ENCODE measurements around the gene IDUA. TPM values are rescaled to one million over a fixed set of nuclear protein-coding genes. Genes with fewer than 3 reads are reported as not detected.

Gene IDUA
- total RNA-seq, 4 donors from 2014 or later: 40.4 to 114 (median 71.4) TPM

GRCh38 chr4:947491-947971, 39.3 kb upstream of the IDUA start:
- H3K36me3 ChIP-seq: no peaks in the 10 kb centered on the region
- H3K27me3 ChIP-seq: no peaks in the 10 kb centered on the region
- TF ChIP-seq CTCF (IDR thresholded peaks at IDR 0.05) (no peak), POLR2A (IDR thresholded peaks at IDR 0.05) (no peak)
- H3K4me3 ChIP-seq: no peak overlapping the region
- no peak overlapping the region for H3K27ac ChIP-seq
- no peaks in the 10 kb centered on the region for H3K4me1 ChIP-seq
- DNase-seq: peak in 1 of 3 donors; percentile 39
- H3K9me3 ChIP-seq: no peaks in the 10 kb centered on the region

- peak in 1 of 3 donors; percentile 42 for DNase-seq
- Histone ChIP-seq H3K4me1 (no peaks in the 10 kb centered on the region), H3K9me3 (no peaks in the 10 kb centered on the region), H3K36me3 (peaks cover 0 to 4% (median 0%) of the 10 kb centered on the region in 3 donors), H3K27ac (no peak overlapping the region), H3K27me3 (no peaks in the 10 kb centered on the region), H3K4me3 (no peak overlapping the region)
- no peak for TF ChIP-seq CTCF (IDR thresholded peaks at IDR 0.05)
- TF ChIP-seq POLR2A (IDR thresholded peaks at IDR 0.05): no peak
Observed at GRCh38 chr4:948101-948935, 38.5 kb upstream of the IDUA start.

GRCh38 chr4:948936-949300, 37.9 kb upstream of the IDUA start:
- DNase-seq: peak in 1 of 3 donors; percentile 28
- no peak overlapping the region for H3K4me3 ChIP-seq
- H3K9me3 ChIP-seq: no peaks in the 10 kb centered on the region
- no peak overlapping the region for H3K27ac ChIP-seq
- H3K4me1 ChIP-seq: no peaks in the 10 kb centered on the region
- H3K36me3 ChIP-seq: peaks cover 0 to 6% (median 0%) of the 10 kb centered on the region in 3 donors
- TF ChIP-seq POLR2A (IDR thresholded peaks at IDR 0.05): no peak
- H3K27me3 ChIP-seq: no peaks in the 10 kb centered on the region

- peak in 1 of 3 donors; percentile 38 for DNase-seq
- TF ChIP-seq POLR2A (IDR thresholded peaks at IDR 0.05) (no peak), CTCF (IDR thresholded peaks at IDR 0.05) (no peak)
Observed at GRCh38 chr4:949656-950055, 37.2 kb upstream of the IDUA start.

GRCh38 chr4:950136-951020, 36.5 kb upstream of the IDUA start:
- no peaks in the 10 kb centered on the region for H3K9me3 ChIP-seq
- DNase-seq: peak in 2 of 3 donors; percentile 38
- no peak overlapping the region for H3K27ac ChIP-seq
- no peak overlapping the region for H3K4me3 ChIP-seq
- H3K4me1 ChIP-seq: no peaks in the 10 kb centered on the region
- H3K36me3 ChIP-seq: peaks cover 0 to 11% (median 0%) of the 10 kb centered on the region in 3 donors
- TF ChIP-seq POLR2A (IDR thresholded peaks at IDR 0.05) (no peak), CTCF (IDR thresholded peaks at IDR 0.05) (no peak)
- H3K27me3 ChIP-seq: no peaks in the 10 kb centered on the region

More at GRCh38 chr4:949656-950055, 37.2 kb upstream of the IDUA start:
- H3K9me3 ChIP-seq: no peaks in the 10 kb centered on the region
- no peak overlapping the region for H3K27ac ChIP-seq
- peaks cover 0 to 6% (median 0%) of the 10 kb centered on the region in 3 donors for H3K36me3 ChIP-seq
- no peaks in the 10 kb centered on the region for H3K4me1 ChIP-seq
- no peak overlapping the region for H3K4me3 ChIP-seq
- no peaks in the 10 kb centered on the region for H3K27me3 ChIP-seq

All from Peyer's patch (tissue), 4 donors.